GM10266 (cell line): ENCODE data around the gene IL31RA.

Source experiments
- DNase-seq: peaks from one replicate; pipeline ENCODE4 v3.0.0; 2012; ENCODE audit errors: extremely low spot score
- CTCF ChIP-seq: IDR thresholded peaks from 2 replicates; pipeline ENCODE4 v1.5.1; 2012; ENCODE audit warnings: mild to moderate bottlenecking, low read depth; ENCODE audit not compliant: control insufficient read depth, insufficient read depth; ENCODE audit errors: missing control alignments

Gene IL31RA

GRCh38 chr5:55829956-55830355 is 21.2 kb upstream of the IL31RA start:
- DNase-seq: no peak
- no peak for TF ChIP-seq CTCF

- TF ChIP-seq CTCF: no peak
- no peak for DNase-seq
Measured at GRCh38 chr5:55832446-55832845, 18.7 kb upstream of the IL31RA start.

- TF ChIP-seq CTCF: no peak
- DNase-seq: no peak
Measured at GRCh38 chr5:55836191-55836590, 15.0 kb upstream of the IL31RA start.

- TF ChIP-seq CTCF: no peak
- no peak for DNase-seq
Measured at GRCh38 chr5:55841976-55842375, 9.2 kb upstream of the IL31RA start.

- TF ChIP-seq CTCF: no peak
- no peak for DNase-seq
Measured at GRCh38 chr5:55847837-55848236, 3.3 kb upstream of the IL31RA start.

- no peak for DNase-seq
- no peak for TF ChIP-seq CTCF
Measured at GRCh38 chr5:55848783-55849182, 2.4 kb upstream of the IL31RA start.

GRCh38 chr5:55851675-55851979 is 470 bp downstream of the IL31RA start:
- DNase-seq: no peak
- no peak for TF ChIP-seq CTCF
